H9 (cell line): ENCODE data around the gene SNPH. TPM values are rescaled to one million over a fixed set of nuclear protein-coding genes. Genes with fewer than 3 reads are reported as not detected.

Source experiments
- DNase-seq: peaks from one replicate; pipeline ENCODE4 v3.0.0-alpha.2; 2017
- H2AFZ ChIP-seq: one replicate; pipeline ENCODE4 v1.6.1; 2013; ENCODE audit warnings: mild to moderate bottlenecking, low read length, control low read depth, moderate library complexity
- H2AK5ac ChIP-seq: 2 replicates; pipeline ENCODE4 v1.6.1; 2013; ENCODE audit warnings: low read length, control low read depth, mixed read lengths; ENCODE audit not compliant: insufficient read length
- H2BK120ac ChIP-seq: one replicate; pipeline ENCODE4 v1.6.1; 2013; ENCODE audit warnings: low read depth, mild to moderate bottlenecking, low read length, control low read depth, inconsistent platforms; ENCODE audit not compliant: poor library complexity, severe bottlenecking
- H2BK12ac ChIP-seq: 2 replicates; pipeline ENCODE4 v1.6.1; 2013; ENCODE audit warnings: low read length, control low read depth, mixed read lengths, low read depth; ENCODE audit not compliant: insufficient read length
- H2BK15ac ChIP-seq: 2 replicates; pipeline ENCODE4 v1.6.1; 2013; ENCODE audit warnings: low read depth, low read length, control low read depth
- H2BK20ac ChIP-seq: one replicate; pipeline ENCODE4 v1.6.1; 2013; ENCODE audit warnings: low read depth, mild to moderate bottlenecking, low read length, control low read depth, inconsistent platforms; ENCODE audit not compliant: poor library complexity, severe bottlenecking
- H2BK5ac ChIP-seq: 2 replicates; pipeline ENCODE4 v1.6.1; 2013; ENCODE audit warnings: low read length, control low read depth, mixed read lengths; ENCODE audit not compliant: insufficient read length
- H3K14ac ChIP-seq: 2 replicates; pipeline ENCODE4 v1.6.1; 2013; ENCODE audit warnings: low read length, control low read depth; ENCODE audit not compliant: insufficient read depth
- H3K18ac ChIP-seq: 2 replicates; pipeline ENCODE4 v1.6.1; 2013; ENCODE audit warnings: low read depth, mild to moderate bottlenecking, mixed read lengths, low read length, control low read depth; ENCODE audit not compliant: insufficient read length
- H3K23ac ChIP-seq: 2 replicates; pipeline ENCODE4 v1.6.1; 2013; ENCODE audit warnings: low read length, control low read depth, mixed read lengths, low read depth; ENCODE audit not compliant: insufficient read length
- H3K23me2 ChIP-seq: 2 replicates; pipeline ENCODE4 v1.6.1; 2013; ENCODE audit warnings: low read depth, mild to moderate bottlenecking, mixed read lengths, low read length, control low read depth; ENCODE audit not compliant: insufficient read length, poor library complexity, severe bottlenecking
- H3K27ac ChIP-seq: 2 replicates; pipeline ENCODE4 v1.5.1; 2013; ENCODE audit warnings: low read length, control low read depth, mixed read lengths, low read depth; ENCODE audit not compliant: insufficient read length
- H3K27me3 ChIP-seq: 2 replicates; pipeline ENCODE4 v1.6.1; 2013; ENCODE audit warnings: low read length, control low read depth, inconsistent platforms; ENCODE audit not compliant: insufficient read depth
- H3K4ac ChIP-seq: 2 replicates; pipeline ENCODE4 v1.6.1; 2013; ENCODE audit warnings: low read depth, mild to moderate bottlenecking, control low read depth, inconsistent platforms, low read length, moderate library complexity
- H3K4me1 ChIP-seq: 2 replicates; pipeline ENCODE4 v1.6.1; 2013; ENCODE audit warnings: low read length, control low read depth, inconsistent platforms; ENCODE audit not compliant: insufficient read depth
- H3K4me2 ChIP-seq: 2 replicates; pipeline ENCODE4 v1.6.1; 2013; ENCODE audit warnings: low read length, control low read depth, mixed read lengths; ENCODE audit not compliant: insufficient read length, insufficient read depth
- H3K56ac ChIP-seq: 2 replicates; pipeline ENCODE4 v1.6.1; 2013; ENCODE audit warnings: low read depth, mild to moderate bottlenecking, mixed read lengths, low read length, control low read depth; ENCODE audit not compliant: insufficient read length
- H3K79me1 ChIP-seq: 2 replicates; pipeline ENCODE4 v1.6.1; 2013; ENCODE audit warnings: low read depth, mild to moderate bottlenecking, moderate library complexity, low read length, control low read depth, inconsistent platforms; ENCODE audit not compliant: insufficient read depth, poor library complexity, severe bottlenecking
- H3K79me2 ChIP-seq: 2 replicates; pipeline ENCODE4 v1.6.1; 2013; ENCODE audit warnings: low read length, control low read depth, inconsistent platforms; ENCODE audit not compliant: insufficient read depth
- H3K9ac ChIP-seq: 2 replicates; pipeline ENCODE4 v1.6.1; 2013; ENCODE audit warnings: low read length, control low read depth, mixed read lengths; ENCODE audit not compliant: insufficient read length; ENCODE audit errors: extremely low read depth
- H3K9me3 ChIP-seq: one replicate; pipeline ENCODE4 v1.6.1; 2013; ENCODE audit warnings: low read depth, low read length, inconsistent platforms; ENCODE audit not compliant: control insufficient read depth
- H3T11ph ChIP-seq: one replicate; pipeline ENCODE4 v1.6.1; 2013; ENCODE audit warnings: mild to moderate bottlenecking, low read length, control low read depth, inconsistent platforms
- H4K20me1 ChIP-seq: one replicate; pipeline ENCODE4 v1.6.1; 2013; ENCODE audit not compliant: control insufficient read depth, insufficient read length, insufficient read depth
- H4K5ac ChIP-seq: 2 replicates; pipeline ENCODE4 v1.6.1; 2013; ENCODE audit warnings: low read depth, mild to moderate bottlenecking, mixed read lengths, low read length, control low read depth; ENCODE audit not compliant: insufficient read length
- H4K8ac ChIP-seq: replicated peaks from 2 replicates; pipeline ENCODE4 v1.6.1; 2013; ENCODE audit warnings: low read length, control low read depth, mixed read lengths, low read depth; ENCODE audit not compliant: insufficient read length
- H4K91ac ChIP-seq: 2 replicates; pipeline ENCODE4 v1.6.1; 2013; ENCODE audit warnings: low read depth, mild to moderate bottlenecking, moderate library complexity, mixed read lengths, low read length, control low read depth; ENCODE audit not compliant: insufficient read length
- H3K27ac Mint-ChIP-seq, 3 experiments: 2 replicates in 2 of 3; 3 replicates in 1 of 3; pipeline ENCODE4 v1.8.0; 2020 to 2021; ENCODE audit warnings: mixed read lengths in 3 of 3, mild to moderate bottlenecking in 1 of 3, moderate library complexity in 1 of 3
- H3K27me3 Mint-ChIP-seq: 2 replicates; pipeline ENCODE4 v1.8.0; 2021; ENCODE audit warnings: low read depth, mild to moderate bottlenecking, moderate library complexity, mixed read lengths
- H3K36me3 Mint-ChIP-seq, 3 experiments: 2 replicates in 2 of 3; 3 replicates in 1 of 3; pipeline ENCODE4 v1.8.0; 2020 to 2021; ENCODE audit warnings: low read depth in 3 of 3, mixed read lengths in 3 of 3; ENCODE audit not compliant: insufficient read depth in 1 of 3
- H3K4me1 Mint-ChIP-seq, 2 experiments: 2 replicates each; pipeline ENCODE4 v1.8.0; 2020; ENCODE audit warnings: mixed read lengths in 2 of 2
- H3K4me3 Mint-ChIP-seq, 2 experiments: 2 replicates in 1 of 2; 3 replicates in 1 of 2; pipeline ENCODE4 v1.8.0; 2020 to 2021; ENCODE audit warnings: mild to moderate bottlenecking in 2 of 2, mixed read lengths in 2 of 2, moderate library complexity in 1 of 2
- H3K9me3 Mint-ChIP-seq, 2 experiments: 2 replicates in 1 of 2; 3 replicates in 1 of 2; pipeline ENCODE4 v1.8.0; 2020; ENCODE audit warnings: mild to moderate bottlenecking in 2 of 2, mixed read lengths in 2 of 2, moderate library complexity in 1 of 2
- CTCF ChIP-seq: fragments of 200-600 bp; sonication (generic); conservative IDR thresholded peaks from 3 replicates; pipeline ENCODE4 v1.8.0; 2021; ENCODE audit warnings: antibody characterized with exemption, mild to moderate bottlenecking
- WGBS: extraction: QIAGEN DNeasy Blood & Tissue Kit; methylation state at CpG from one replicate; pipeline ENCODE4 v1.1.7; 2013; ENCODE audit warnings: missing lambda C conversion rate, low lambda C conversion rate, mixed read lengths; ENCODE audit not compliant: insufficient read length; ENCODE audit errors: extremely low coverage; 5-methylcytosine and 5-hydroxymethylcytosine counted together
- total RNA-seq: library from RNA; stranded (reverse); gene quantifications from 2 replicates; pipeline ENCODE4 v1.2.1, GENCODE V29; 2021

SNPH gene
- total RNA-seq, 1 experiment from 2014 or later, result 1.8 TPM

GRCh38 chr20:1297486-1297885 is 31.4 kb downstream of the SNPH start:
- H3K18ac ChIP-seq, result no peak overlapping the region
- no peak for DNase-seq
- no peak overlapping the region for H2AFZ ChIP-seq
- no peaks in the 10 kb centered on the region for H3K4me1 ChIP-seq
- no peaks in the 10 kb centered on the region for H3K9me3 Mint-ChIP-seq
- H3K27ac Mint-ChIP-seq, result no peak overlapping the region
- no peak overlapping the region for H3T11ph ChIP-seq
- peaks cover 12 to 21% of the 10 kb centered on the region in 2 experiments for H3K4me1 Mint-ChIP-seq
- no peak overlapping the region for H2BK5ac ChIP-seq
- TF ChIP-seq CTCF, result no peak
- H3K56ac ChIP-seq, result no peak overlapping the region
- H3K23ac ChIP-seq, result no peak overlapping the region
- H3K14ac ChIP-seq, result no peak overlapping the region
- no CpG with 5 or more reads among the region's 2 CpGs for WGBS
- H2BK15ac ChIP-seq, result no peak overlapping the region
- no peaks in the 10 kb centered on the region for H3K79me2 ChIP-seq
- no peak overlapping the region for H4K5ac ChIP-seq
- H3K23me2 ChIP-seq, result no peaks in the 10 kb centered on the region
- no peaks in the 10 kb centered on the region for H3K9me3 ChIP-seq
- H3K9ac ChIP-seq, result no peak overlapping the region
- no peaks in the 10 kb centered on the region; the same call in 1 of the 2 replicates for H3K27me3 Mint-ChIP-seq
- no peak overlapping the region for H4K91ac ChIP-seq
- no peaks in the 10 kb centered on the region for H4K20me1 ChIP-seq
- no peaks in the 10 kb centered on the region for H3K79me1 ChIP-seq
- H3K4me3 Mint-ChIP-seq, result no peak overlapping the region
- no peak overlapping the region for H3K4ac ChIP-seq
- no peak overlapping the region for H2BK20ac ChIP-seq
- no peak overlapping the region for H2BK120ac ChIP-seq
- H3K27me3 ChIP-seq, result no peaks in the 10 kb centered on the region
- H4K8ac ChIP-seq, result no peak overlapping the region
- no peak overlapping the region for H2AK5ac ChIP-seq
- H3K36me3 Mint-ChIP-seq, result no peaks in the 10 kb centered on the region; a peak in 1 of 7 replicates
- H2BK12ac ChIP-seq, result no peak overlapping the region
- no peak overlapping the region for H3K4me2 ChIP-seq
- H3K27ac ChIP-seq, result no peak overlapping the region
